Peyer's patch (tissue), 4 donors: ENCODE data around the gene LRRC4B.

Experiments
- CTCF ChIP-seq, 6 experiments: fragments of 450-650 bp in 4 of 6; fragments of 200-600 bp in 2 of 6; sonication (generic) in 1 of 6; IDR thresholded peaks; one replicate each; pipeline ENCODE4 v1.5.1; 2017 to 2019; ENCODE audit warnings: antibody characterized with exemption in 6 of 6, mild to moderate bottlenecking in 3 of 6, moderate library complexity in 1 of 6
- POLR2A ChIP-seq, 2 donors: fragments of 450-650 bp; IDR thresholded peaks; one replicate each; pipeline ENCODE4 v1.5.1; 2017; ENCODE audit warnings: antibody characterized with exemption in 2 of 2, mild to moderate bottlenecking in 2 of 2, moderate library complexity in 2 of 2

- TF ChIP-seq CTCF (IDR thresholded peaks at IDR 0.05), result no peak
- TF ChIP-seq POLR2A (IDR thresholded peaks at IDR 0.05), result no peak
Observed at GRCh38 chr19:50573741-50574461, 5.7 kb upstream of the LRRC4B start.
